ENCODE measurements around the gene PCAT6.

DNA sequence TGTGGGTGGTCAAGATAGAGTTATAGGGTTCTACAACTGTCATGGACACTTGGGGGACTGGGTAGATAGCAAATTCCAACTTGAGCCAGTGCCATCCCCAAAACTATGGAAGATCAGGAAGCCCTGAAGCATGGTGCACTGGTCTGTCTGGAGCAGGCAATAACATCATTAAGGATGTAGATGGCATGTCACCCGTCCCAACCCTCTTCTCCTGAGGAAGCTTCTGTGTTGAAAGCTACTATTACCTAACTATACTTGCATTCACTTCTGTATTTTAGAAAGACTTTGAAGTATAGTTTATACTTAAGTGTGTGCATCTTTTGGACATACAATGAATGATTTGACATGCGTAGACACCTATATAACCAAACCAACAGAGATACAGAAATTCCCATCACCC is 45.3 kb downstream of the PCAT6 start:
- TF ChIP-seq, protein P1, sequence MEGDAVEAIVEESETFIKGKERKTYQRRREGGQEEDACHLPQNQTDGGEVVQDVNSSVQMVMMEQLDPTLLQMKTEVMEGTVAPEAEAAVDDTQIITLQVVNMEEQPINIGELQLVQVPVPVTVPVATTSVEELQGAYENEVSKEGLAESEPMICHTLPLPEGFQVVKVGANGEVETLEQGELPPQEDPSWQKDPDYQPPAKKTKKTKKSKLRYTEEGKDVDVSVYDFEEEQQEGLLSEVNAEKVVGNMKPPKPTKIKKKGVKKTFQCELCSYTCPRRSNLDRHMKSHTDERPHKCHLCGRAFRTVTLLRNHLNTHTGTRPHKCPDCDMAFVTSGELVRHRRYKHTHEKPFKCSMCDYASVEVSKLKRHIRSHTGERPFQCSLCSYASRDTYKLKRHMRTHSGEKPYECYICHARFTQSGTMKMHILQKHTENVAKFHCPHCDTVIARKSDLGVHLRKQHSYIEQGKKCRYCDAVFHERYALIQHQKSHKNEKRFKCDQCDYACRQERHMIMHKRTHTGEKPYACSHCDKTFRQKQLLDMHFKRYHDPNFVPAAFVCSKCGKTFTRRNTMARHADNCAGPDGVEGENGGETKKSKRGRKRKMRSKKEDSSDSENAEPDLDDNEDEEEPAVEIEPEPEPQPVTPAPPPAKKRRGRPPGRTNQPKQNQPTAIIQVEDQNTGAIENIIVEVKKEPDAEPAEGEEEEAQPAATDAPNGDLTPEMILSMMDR (IDR thresholded peaks at IDR 0.05) = no peak
- TF ChIP-seq EZH2 (IDR thresholded peaks at IDR 0.05; ENCODE audit: borderline replicate concordance, insufficient read depth, low read depth, low read length, poor library complexity, severe bottlenecking) = no peak
